Ishikawa (cell line): ENCODE measurements around the gene PKP3.

Experiments used
- CEBPB ChIP-seq: IDR thresholded peaks from 2 replicates; pipeline ENCODE4 v1.6.1; 2012
- CREB1 ChIP-seq: IDR thresholded peaks from 2 replicates; pipeline ENCODE4 v1.6.1; 2012; ENCODE audit warnings: low read depth
- EGR1 ChIP-seq: IDR thresholded peaks from 2 replicates; pipeline ENCODE4 v1.6.1; 2012
- EP300 ChIP-seq: IDR thresholded peaks from 2 replicates; pipeline ENCODE4 v1.6.1; 2012; ENCODE audit warnings: borderline replicate concordance
- MAX ChIP-seq: IDR thresholded peaks from 2 replicates; pipeline ENCODE4 v1.6.1; 2012
- NFIC ChIP-seq: IDR thresholded peaks from 2 replicates; pipeline ENCODE4 v1.6.1; 2012
- RAD21 ChIP-seq: IDR thresholded peaks from 2 replicates; pipeline ENCODE4 v1.6.1; 2012; ENCODE audit warnings: low read depth
- REST ChIP-seq: IDR thresholded peaks from 2 replicates; pipeline ENCODE4 v1.6.1; 2012; ENCODE audit warnings: low read depth, mild to moderate bottlenecking
- TCF12 ChIP-seq: IDR thresholded peaks from 2 replicates; pipeline ENCODE4 v1.6.1; 2012; ENCODE audit warnings: low read depth
- USF1 ChIP-seq: IDR thresholded peaks from 2 replicates; pipeline ENCODE4 v1.6.1; 2012
- YY1 ChIP-seq: IDR thresholded peaks from 2 replicates; pipeline ENCODE4 v1.6.1; 2012; ENCODE audit warnings: low read depth

- no peak for TF ChIP-seq USF1
- no peak for TF ChIP-seq EP300
- no peak for TF ChIP-seq EGR1
- TF ChIP-seq TCF12, result no peak
- no peak for TF ChIP-seq RAD21
- no peak for TF ChIP-seq CREB1
- TF ChIP-seq MAX, result no peak
- TF ChIP-seq CEBPB, result no peak
- TF ChIP-seq YY1, result no peak
- TF ChIP-seq NFIC, result no peak
- TF ChIP-seq REST, result no peak
Observed at GRCh38 chr11:364991-365725, 28.9 kb upstream of the PKP3 start.
